A375 (cell line): ENCODE results near the gene PRKD1. TPM values are rescaled to one million over a fixed set of nuclear protein-coding genes. Genes with fewer than 3 reads are reported as not detected.

Source experiments
- small RNA-seq: library from RNA; depleted of rRNA; stranded (forward); fragments of <200 nt; gene quantifications from one replicate; pipeline ENCODE3, GENCODE V24; 2014
- total RNA-seq: library from RNA; depleted of rRNA; stranded (reverse); fragments of >200 nt; shearing (Covaris generic); gene quantifications from 2 replicates; pipeline ENCODE4 v1.2.3, GENCODE V29; 2014; rRNA removed

Gene PRKD1
- 3.1 and 4.9 TPM in 2 replicates for total RNA-seq

DNA sequence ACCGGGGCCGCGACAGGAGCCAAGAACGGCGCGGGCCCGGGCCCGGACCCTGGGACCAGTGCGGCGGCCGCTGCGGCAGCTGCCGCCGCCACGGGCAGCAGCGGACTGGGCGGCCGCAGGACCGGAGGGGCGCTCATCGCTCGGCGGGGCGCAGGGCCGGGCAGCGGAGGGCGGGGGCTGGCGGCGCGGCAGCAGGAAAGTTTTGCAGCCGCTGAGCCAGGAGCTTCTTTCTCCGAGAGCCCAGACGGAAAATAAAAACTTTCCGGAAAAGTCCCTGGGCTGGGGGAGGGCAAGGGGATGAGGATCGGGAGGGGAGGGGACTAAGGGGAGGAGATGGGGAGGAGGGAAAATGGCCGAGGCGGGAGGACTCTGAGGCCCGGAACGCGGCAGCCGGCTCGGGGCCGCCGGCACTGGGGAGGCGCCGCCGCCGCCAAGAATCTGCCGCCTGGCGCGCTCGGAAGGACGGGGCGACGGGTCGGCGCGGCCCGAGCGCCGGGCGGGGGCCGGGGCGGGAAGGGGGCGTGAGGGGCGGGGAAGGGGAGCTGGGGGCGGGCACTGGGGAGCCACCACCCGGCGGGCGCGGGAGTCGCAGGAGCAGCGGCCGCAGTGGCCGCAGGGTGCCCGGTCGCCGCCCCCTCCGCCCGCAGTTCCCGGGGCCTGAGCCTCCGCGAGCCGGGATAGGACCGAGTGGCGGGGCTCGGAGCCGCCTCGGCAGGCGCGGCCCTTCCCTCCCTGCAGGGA is at the start of gene PRKD1:
Gene PRKD1 (minus strand): TSS at position 472 of the 741 bp plus-strand sequence.

Small RNA genes lying within 50 kb of the gene (small RNA-seq; reads per million reads assigned to genes)
- gene RNU6-1234P, result not detected
